Retinal pigment epithelial cell (primary cell): ENCODE results near the gene THEM5.
"Not testable (repeated sequence)": the region's sequence is repeated elsewhere in the genome, so short reads cannot be mapped to it uniquely, and the experiment has no call there.

ENCODE experiments used
- DNase-seq: peaks from one replicate; pipeline ENCODE4 v3.0.0-alpha.2; 2010; ENCODE audit warnings: low read depth
- H3K4me3 ChIP-seq: 2 replicates; pipeline ENCODE4 v1.5.1; 2011; ENCODE audit warnings: mild to moderate bottlenecking, low read length, control low read depth, moderate library complexity
- CTCF ChIP-seq: conservative IDR thresholded peaks from 2 replicates; pipeline ENCODE4 v1.5.1; 2011; ENCODE audit warnings: low read depth, low read length, control low read depth, inconsistent platforms

THEM5 gene

GRCh38 chr1:151881479-151881878 lies 28.0 kb upstream of the THEM5 start:
- no peak for DNase-seq
- TF ChIP-seq CTCF = no peak
- H3K4me3 ChIP-seq = no peak overlapping the region

GRCh38 chr1:151875419-151876097 lies 22.0 kb upstream of the THEM5 start:
- no peak for DNase-seq
- H3K4me3 ChIP-seq = no peak overlapping the region
- no peak for TF ChIP-seq CTCF

- DNase-seq, H3K4me3 ChIP-seq: not testable (repeated sequence)
Measured at GRCh38 chr1:151872776-151873175, 19.3 kb upstream of the THEM5 start.

GRCh38 chr1:151871284-151872030 lies 17.9 kb upstream of the THEM5 start:
- peak; percentile 28 for DNase-seq

GRCh38 chr1:151868486-151868885 lies 15.0 kb upstream of the THEM5 start:
- TF ChIP-seq CTCF = no peak
- H3K4me3 ChIP-seq = no peak overlapping the region
- DNase-seq = no peak

More at GRCh38 chr1:151871284-151872030, 17.9 kb upstream of the THEM5 start:
- no peak overlapping the region for H3K4me3 ChIP-seq
- no peak for TF ChIP-seq CTCF

GRCh38 chr1:151867765-151868411 lies 14.4 kb upstream of the THEM5 start:
- TF ChIP-seq CTCF = no peak
- no peak for DNase-seq
- no peak overlapping the region for H3K4me3 ChIP-seq

GRCh38 chr1:151867321-151867720 lies 13.8 kb upstream of the THEM5 start:
- DNase-seq = no peak
- H3K4me3 ChIP-seq = no peak overlapping the region
- no peak for TF ChIP-seq CTCF
